ENCODE data around the gene COL1A2. TPM values are rescaled to one million over a fixed set of nuclear protein-coding genes. Genes with fewer than 3 reads are reported as not detected.

Gene COL1A2
- total RNA-seq, 1 donor from 2014 or later = 110 TPM

GRCh38 chr7:94409200-94409948 lies 14.7 kb downstream of the COL1A2 start:
- TF ChIP-seq, protein P1, sequence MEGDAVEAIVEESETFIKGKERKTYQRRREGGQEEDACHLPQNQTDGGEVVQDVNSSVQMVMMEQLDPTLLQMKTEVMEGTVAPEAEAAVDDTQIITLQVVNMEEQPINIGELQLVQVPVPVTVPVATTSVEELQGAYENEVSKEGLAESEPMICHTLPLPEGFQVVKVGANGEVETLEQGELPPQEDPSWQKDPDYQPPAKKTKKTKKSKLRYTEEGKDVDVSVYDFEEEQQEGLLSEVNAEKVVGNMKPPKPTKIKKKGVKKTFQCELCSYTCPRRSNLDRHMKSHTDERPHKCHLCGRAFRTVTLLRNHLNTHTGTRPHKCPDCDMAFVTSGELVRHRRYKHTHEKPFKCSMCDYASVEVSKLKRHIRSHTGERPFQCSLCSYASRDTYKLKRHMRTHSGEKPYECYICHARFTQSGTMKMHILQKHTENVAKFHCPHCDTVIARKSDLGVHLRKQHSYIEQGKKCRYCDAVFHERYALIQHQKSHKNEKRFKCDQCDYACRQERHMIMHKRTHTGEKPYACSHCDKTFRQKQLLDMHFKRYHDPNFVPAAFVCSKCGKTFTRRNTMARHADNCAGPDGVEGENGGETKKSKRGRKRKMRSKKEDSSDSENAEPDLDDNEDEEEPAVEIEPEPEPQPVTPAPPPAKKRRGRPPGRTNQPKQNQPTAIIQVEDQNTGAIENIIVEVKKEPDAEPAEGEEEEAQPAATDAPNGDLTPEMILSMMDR (conservative IDR thresholded peaks at IDR 0.05) = no peak
- no peak for DNase-seq (ENCODE audit: low read depth, low spot score)
- H3K27me3 Mint-ChIP-seq (ENCODE audit: low read depth) = no peaks in the 10 kb centered on the region
- H3K27ac Mint-ChIP-seq (ENCODE audit: unreplicated experiment) = no peak overlapping the region
- H3K4me1 Mint-ChIP-seq = no peaks in the 10 kb centered on the region
- no peak overlapping the region for H3K4me3 Mint-ChIP-seq
- no peaks in the 10 kb centered on the region for H3K9me3 Mint-ChIP-seq
- peaks cover 7% of the 10 kb centered on the region for H3K36me3 Mint-ChIP-seq (ENCODE audit: low read depth)

GRCh38 chr7:94410413-94411187 lies 15.9 kb downstream of the COL1A2 start:
- no peak overlapping the region for H3K4me3 Mint-ChIP-seq
- no peaks in the 10 kb centered on the region for H3K4me1 Mint-ChIP-seq

DNA sequence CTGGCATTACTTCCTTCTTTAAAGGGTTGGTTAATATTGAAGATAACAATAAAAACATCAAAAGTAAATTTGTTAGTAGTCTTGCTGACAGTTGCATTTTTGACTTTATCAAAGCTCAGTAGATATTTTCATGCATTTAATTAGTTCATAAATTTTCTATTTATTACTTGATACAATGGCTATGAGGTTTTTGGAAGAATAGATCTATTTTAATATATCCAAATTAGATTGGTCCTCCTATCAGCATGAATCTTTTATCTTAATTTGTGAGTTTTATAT lies 16.4 kb downstream of the COL1A2 start:
- Mint-ChIP-seq H3K27me3 (ENCODE audit: low read depth) (no peaks in the 10 kb centered on the region), H3K36me3 (ENCODE audit: low read depth) (peaks cover 7% of the 10 kb centered on the region), H3K9me3 (no peaks in the 10 kb centered on the region), H3K4me1 (no peaks in the 10 kb centered on the region), H3K4me3 (no peak overlapping the region), H3K27ac (ENCODE audit: unreplicated experiment) (no peak overlapping the region)
- TF ChIP-seq, protein P1 (conservative IDR thresholded peaks at IDR 0.05) = no peak
- DNase-seq (ENCODE audit: low read depth, low spot score) = no peak

More at GRCh38 chr7:94410413-94411187, 15.9 kb downstream of the COL1A2 start:
- no peaks in the 10 kb centered on the region for H3K9me3 Mint-ChIP-seq
- no peaks in the 10 kb centered on the region for H3K27me3 Mint-ChIP-seq (ENCODE audit: low read depth)
- TF ChIP-seq, protein P1 (conservative IDR thresholded peaks at IDR 0.05) = no peak
- DNase-seq (ENCODE audit: low read depth, low spot score) = no peak
- H3K27ac Mint-ChIP-seq (ENCODE audit: unreplicated experiment) = no peak overlapping the region
- H3K36me3 Mint-ChIP-seq (ENCODE audit: low read depth) = peaks cover 7% of the 10 kb centered on the region

DNA sequence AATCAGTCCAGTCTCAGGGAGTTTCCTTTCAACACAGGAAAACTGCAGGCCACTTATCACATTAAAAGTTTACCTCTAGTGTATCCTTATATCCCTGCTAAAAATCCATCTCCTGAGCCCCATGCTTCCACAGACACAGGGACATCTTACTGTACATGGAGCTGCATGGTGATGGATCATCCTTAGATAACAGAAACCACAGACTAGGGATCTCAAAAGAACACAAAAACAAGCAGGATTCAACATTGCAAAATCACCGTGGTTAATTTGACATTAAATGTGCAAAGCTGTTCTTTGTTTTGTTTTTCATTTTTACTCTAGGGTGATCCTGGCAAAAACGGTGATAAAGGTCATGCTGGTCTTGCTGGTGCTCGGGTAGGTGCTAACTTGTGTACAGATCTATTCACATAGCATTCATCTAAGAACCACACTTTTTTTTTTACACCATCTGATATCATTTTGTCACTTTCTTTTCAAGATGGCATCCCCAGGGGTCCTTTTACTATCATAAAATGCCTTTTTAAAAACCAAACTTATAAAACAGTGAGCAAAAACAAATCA lies 18.1 kb downstream of the COL1A2 start:
- no peak for DNase-seq (ENCODE audit: low read depth, low spot score)
- H3K9me3 Mint-ChIP-seq = no peaks in the 10 kb centered on the region
- H3K4me1 Mint-ChIP-seq = no peaks in the 10 kb centered on the region
- TF ChIP-seq, protein P1 (conservative IDR thresholded peaks at IDR 0.05) = no peak
- H3K36me3 Mint-ChIP-seq (ENCODE audit: low read depth) = peaks cover 7% of the 10 kb centered on the region
- H3K4me3 Mint-ChIP-seq = no peak overlapping the region
- H3K27ac Mint-ChIP-seq (ENCODE audit: unreplicated experiment) = no peak overlapping the region
- H3K27me3 Mint-ChIP-seq (ENCODE audit: low read depth) = no peaks in the 10 kb centered on the region

DNA sequence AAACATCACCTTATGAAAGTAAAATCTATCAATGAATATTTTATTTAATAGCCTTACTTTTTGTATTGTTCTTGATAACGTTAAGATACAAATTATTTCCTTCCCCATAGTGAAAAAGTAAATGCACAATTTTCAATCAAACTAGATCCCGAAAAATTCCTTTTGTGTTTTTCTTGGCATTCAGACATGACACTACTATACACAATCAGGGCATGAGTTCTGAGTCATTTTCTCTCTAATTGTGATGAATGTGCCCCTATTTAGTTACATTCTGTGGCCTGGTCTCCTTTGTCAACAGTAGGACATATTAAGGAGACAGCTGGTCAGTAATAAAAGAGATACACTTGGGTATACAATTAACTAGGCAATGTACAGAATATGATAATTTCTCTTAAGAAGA lies 19.8 kb downstream of the COL1A2 start:
- Mint-ChIP-seq H3K27ac (ENCODE audit: unreplicated experiment) (no peak overlapping the region), H3K4me3 (no peak overlapping the region), H3K4me1 (no peaks in the 10 kb centered on the region), H3K27me3 (ENCODE audit: low read depth) (no peaks in the 10 kb centered on the region), H3K36me3 (ENCODE audit: low read depth) (peaks cover 2% of the 10 kb centered on the region), H3K9me3 (no peaks in the 10 kb centered on the region)
- TF ChIP-seq, protein P1 (conservative IDR thresholded peaks at IDR 0.05) = no peak
- no peak for DNase-seq (ENCODE audit: low read depth, low spot score)
